Measurements from ENCODE around the gene DNAH17.

The DNAH17 gene

DNA sequence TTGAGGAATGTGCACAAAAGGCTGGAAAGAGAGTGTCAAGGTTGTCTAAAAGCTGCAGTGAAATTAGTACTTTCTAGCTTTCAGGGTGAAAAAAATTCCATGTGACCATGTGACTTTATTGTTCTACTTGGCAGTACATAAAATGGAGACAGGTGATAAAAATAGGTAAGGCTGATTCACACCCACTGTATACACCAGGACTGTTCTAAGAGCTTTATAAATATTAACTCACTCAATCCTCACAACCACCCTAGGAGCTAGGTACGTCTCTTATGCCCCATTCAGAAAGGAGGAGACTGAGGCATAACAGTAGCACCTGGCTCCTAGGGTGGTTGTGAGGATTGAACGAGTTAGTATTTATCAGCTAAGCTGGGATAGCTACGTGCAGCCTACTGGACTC is 28.2 kb upstream of the DNAH17 start:
- TF ChIP-seq, protein P1, sequence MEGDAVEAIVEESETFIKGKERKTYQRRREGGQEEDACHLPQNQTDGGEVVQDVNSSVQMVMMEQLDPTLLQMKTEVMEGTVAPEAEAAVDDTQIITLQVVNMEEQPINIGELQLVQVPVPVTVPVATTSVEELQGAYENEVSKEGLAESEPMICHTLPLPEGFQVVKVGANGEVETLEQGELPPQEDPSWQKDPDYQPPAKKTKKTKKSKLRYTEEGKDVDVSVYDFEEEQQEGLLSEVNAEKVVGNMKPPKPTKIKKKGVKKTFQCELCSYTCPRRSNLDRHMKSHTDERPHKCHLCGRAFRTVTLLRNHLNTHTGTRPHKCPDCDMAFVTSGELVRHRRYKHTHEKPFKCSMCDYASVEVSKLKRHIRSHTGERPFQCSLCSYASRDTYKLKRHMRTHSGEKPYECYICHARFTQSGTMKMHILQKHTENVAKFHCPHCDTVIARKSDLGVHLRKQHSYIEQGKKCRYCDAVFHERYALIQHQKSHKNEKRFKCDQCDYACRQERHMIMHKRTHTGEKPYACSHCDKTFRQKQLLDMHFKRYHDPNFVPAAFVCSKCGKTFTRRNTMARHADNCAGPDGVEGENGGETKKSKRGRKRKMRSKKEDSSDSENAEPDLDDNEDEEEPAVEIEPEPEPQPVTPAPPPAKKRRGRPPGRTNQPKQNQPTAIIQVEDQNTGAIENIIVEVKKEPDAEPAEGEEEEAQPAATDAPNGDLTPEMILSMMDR (IDR thresholded peaks at IDR 0.05; ENCODE audit: low read length, missing control alignments): no peak
- no peak overlapping the region for H3K4me3 ChIP-seq (replicated peaks; ENCODE audit: low read depth, low read length)

DNA sequence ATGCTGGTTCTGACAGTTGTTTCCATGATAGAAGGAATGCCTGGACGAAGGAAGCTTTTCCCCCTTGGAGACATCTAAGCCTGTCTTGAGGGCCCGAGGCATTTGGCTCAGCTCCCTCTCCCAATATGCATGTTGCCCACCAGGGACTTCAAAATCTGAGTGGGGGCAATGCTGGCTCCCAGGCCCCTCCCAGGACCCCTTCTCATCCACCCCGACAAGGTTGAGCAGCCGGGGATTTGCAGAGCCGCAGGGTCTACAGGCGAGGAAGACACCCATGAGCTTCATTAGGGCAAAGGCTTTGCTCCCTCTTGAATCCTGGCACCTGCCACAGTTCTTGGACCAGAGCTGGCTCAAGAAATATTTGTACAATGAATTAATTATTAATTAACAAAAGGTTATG is 25.1 kb upstream of the DNAH17 start:
- H3K4me3 ChIP-seq (replicated peaks; ENCODE audit: low read depth, low read length): no peak overlapping the region

More for the DNA sequence above, 28.2 kb upstream of the DNAH17 start:
- no peak for DNase-seq (ENCODE audit: low read depth)

DNA sequence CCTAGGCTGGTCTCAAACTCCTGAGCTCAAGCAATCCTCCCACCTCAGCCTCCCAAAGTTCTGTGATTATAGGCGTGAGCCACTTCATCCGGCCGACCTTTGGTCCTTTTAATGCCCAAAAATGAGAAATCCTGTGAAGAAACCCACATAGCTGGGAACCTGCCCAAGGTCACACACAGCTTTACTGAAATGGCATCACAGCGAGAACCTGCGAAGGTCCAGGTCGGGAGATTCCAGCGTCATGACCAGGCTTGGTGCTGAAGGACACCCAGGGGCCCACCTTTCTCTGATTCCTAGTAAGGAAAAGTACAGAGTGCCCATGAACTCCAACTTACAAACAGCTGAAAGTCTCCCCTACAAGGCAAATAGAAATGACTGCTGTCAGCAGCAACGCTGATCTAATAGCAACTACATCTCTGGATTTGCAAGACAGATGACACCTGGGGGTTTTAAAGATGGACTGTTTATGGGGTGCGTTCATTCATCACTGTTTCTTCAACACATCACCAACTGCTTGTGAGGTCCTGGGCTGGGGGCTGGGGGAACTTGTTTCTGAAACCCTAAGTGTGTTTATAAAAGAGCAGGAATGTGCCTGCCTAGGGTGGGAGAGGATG is 24.5 kb upstream of the DNAH17 start:
- no peak for DNase-seq (ENCODE audit: low read depth)
- H3K4me3 ChIP-seq (replicated peaks; ENCODE audit: low read depth, low read length): no peak overlapping the region
- TF ChIP-seq, protein P1 (IDR thresholded peaks at IDR 0.05; ENCODE audit: low read length, missing control alignments): no peak

More for the DNA sequence above, 25.1 kb upstream of the DNAH17 start:
- no peak for DNase-seq (ENCODE audit: low read depth)
- TF ChIP-seq, protein P1 (IDR thresholded peaks at IDR 0.05; ENCODE audit: low read length, missing control alignments): no peak

DNA sequence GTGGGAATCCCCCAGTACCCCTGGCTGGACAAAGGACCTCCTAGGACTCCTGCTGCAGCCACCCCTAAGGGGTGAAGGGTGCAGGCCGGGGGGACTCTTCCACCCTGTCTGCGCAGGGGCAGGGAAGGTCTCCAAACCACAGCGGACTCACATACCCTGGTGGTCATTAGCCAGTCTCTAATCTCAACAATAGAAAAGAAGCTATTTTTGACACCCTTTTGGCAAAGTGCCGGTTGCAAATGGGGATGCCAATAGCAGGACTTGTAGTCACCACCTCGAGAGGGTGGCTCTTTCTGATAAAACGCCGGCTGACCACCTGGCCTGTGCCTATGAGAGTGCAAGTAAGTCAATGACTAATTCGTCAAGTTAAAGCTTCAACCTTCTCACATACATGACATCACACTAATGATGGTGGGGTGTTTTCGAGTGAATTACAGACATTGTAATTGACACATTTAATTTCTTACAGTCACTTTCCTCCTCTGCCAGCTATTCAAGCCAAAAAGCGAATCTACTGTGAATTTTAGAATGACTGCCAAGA is 23.1 kb upstream of the DNAH17 start:
- TF ChIP-seq, protein P1 (IDR thresholded peaks at IDR 0.05; ENCODE audit: low read length, missing control alignments): no peak
- DNase-seq (ENCODE audit: low read depth): peak; percentile 60
- no peak overlapping the region for H3K4me3 ChIP-seq (replicated peaks; ENCODE audit: low read depth, low read length)

DNA sequence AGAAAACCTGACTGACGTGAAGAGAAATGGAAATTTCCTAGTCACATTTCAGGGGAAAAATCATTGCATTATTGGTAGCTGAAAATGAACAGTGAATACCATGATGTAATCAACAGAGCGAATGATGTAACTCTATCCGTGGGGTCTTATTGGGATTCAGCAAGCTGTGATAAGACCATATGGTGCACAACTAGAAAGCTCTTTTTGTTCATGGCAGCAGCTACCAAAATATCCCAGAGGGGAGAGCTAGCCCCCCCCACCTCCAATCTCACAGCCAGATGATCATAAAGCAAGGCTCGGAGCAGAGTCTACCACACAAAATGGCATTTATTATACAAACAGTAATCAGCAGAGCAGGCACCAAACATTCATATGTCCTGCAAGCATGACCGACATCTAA is 22.2 kb upstream of the DNAH17 start:
- no peak overlapping the region for H3K4me3 ChIP-seq (replicated peaks; ENCODE audit: low read depth, low read length)
- DNase-seq (ENCODE audit: low read depth): peak; percentile 53
- TF ChIP-seq, protein P1 (IDR thresholded peaks at IDR 0.05; ENCODE audit: low read length, missing control alignments): no peak

DNA sequence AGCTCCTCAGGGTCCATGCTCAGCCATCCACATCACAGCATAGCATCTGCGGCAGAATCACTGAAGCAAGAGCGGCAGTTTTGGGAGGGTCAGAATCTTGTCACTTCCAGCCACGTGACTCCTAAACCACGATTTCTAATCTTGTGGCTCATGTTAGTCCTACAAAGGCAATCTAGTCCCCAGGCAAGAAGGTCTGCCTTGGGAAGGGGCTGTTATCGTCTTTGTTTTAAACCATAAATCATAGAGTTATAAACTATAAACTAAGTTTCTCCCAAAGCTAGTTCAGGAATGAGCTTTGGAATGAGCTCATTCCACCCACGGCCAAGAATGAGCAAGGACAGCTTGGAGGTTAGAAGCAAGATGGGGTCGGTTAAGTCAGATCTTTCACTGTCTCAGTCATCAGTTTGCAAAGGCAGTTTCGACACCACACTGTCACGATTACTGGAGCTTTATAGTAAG is 20.8 kb upstream of the DNAH17 start:
- TF ChIP-seq, protein P1 (IDR thresholded peaks at IDR 0.05; ENCODE audit: low read length, missing control alignments): no peak
- H3K4me3 ChIP-seq (replicated peaks; ENCODE audit: low read depth, low read length): no peak overlapping the region
- DNase-seq (ENCODE audit: low read depth): peak; percentile 32
